ENCODE measurements around the gene TM4SF20. TPM values are rescaled to one million over a fixed set of nuclear protein-coding genes. Genes with fewer than 3 reads are reported as not detected.

Gene TM4SF20
- total and polyA plus RNA-seq, 2 experiments from 2014 or later: not detected

- no peaks in the 10 kb centered on the region for H3K36me3 Mint-ChIP-seq (ENCODE audit: low read depth)
- no peak for DNase-seq (ENCODE audit: low spot score)
- no peak overlapping the region for H3K4me3 Mint-ChIP-seq
- ATAC-seq: no peak; the same call in 2 of the 3 replicates
- H3K4me3 ChIP-seq: no peak overlapping the region
- no peaks in the 10 kb centered on the region for H3K36me3 ChIP-seq (ENCODE audit: insufficient read depth)
- no peaks in the 10 kb centered on the region for H3K9me3 Mint-ChIP-seq
- no peaks in the 10 kb centered on the region for H3K79me2 ChIP-seq (replicated peaks; ENCODE audit: insufficient read depth)
- no peak overlapping the region for H3K27ac ChIP-seq (ENCODE audit: low read depth)
- H3K4me1 Mint-ChIP-seq: peaks cover 10% of the 10 kb centered on the region
- H3K27ac Mint-ChIP-seq: no peak overlapping the region
- H3F3A ChIP-seq (replicated peaks; ENCODE audit: low read depth): no peaks in the 10 kb centered on the region
- no peaks in the 10 kb centered on the region for H3K27me3 ChIP-seq (ENCODE audit: insufficient read depth)
- peaks cover 8% of the 10 kb centered on the region for H3K4me1 ChIP-seq (ENCODE audit: insufficient read depth)
- H3K9me2 ChIP-seq (ENCODE audit: insufficient read depth): 0 out of 2 replicates have a peak, but pooled peaks cover 3% of the 10 kb centered on the region
- H3K27me3 Mint-ChIP-seq (ENCODE audit: insufficient read depth, low read depth, poor library complexity): peaks cover 6% of the 10 kb centered on the region
- TF ChIP-seq POLR2AphosphoS5 (IDR thresholded peaks at IDR 0.05; ENCODE audit: low read depth) (no peak), ZNF331 (CRISPR knock-in tag; IDR thresholded peaks at IDR 0.05; ENCODE audit: low read depth) (no peak), ZNF462 (CRISPR knock-in tag; IDR thresholded peaks at IDR 0.05) (no peak), EZH2 (IDR thresholded peaks at IDR 0.05; ENCODE audit: low read depth, unreplicated experiment) (no peak)
- no peak overlapping the region for H3K4me2 ChIP-seq
- no peaks in the 10 kb centered on the region for H4K20me1 ChIP-seq (replicated peaks; ENCODE audit: insufficient read depth)
- no peak overlapping the region for H2AFZ ChIP-seq
Measured at GRCh38 chr2:227394401-227394800, 15.3 kb upstream of the TM4SF20 start.

- Histone ChIP-seq H3F3A (replicated peaks; ENCODE audit: low read depth) (no peaks in the 10 kb centered on the region), H3K4me1 (ENCODE audit: insufficient read depth) (peaks cover 8% of the 10 kb centered on the region), H3K4me2 (no peak overlapping the region), H3K36me3 (ENCODE audit: insufficient read depth) (no peaks in the 10 kb centered on the region), H3K4me3 (no peak overlapping the region), H3K27me3 (ENCODE audit: insufficient read depth) (no peaks in the 10 kb centered on the region), H4K20me1 (replicated peaks; ENCODE audit: insufficient read depth) (no peaks in the 10 kb centered on the region), H2AFZ (peak overlapping the region; percentile 80), H3K79me2 (replicated peaks; ENCODE audit: insufficient read depth) (no peaks in the 10 kb centered on the region), H3K9me2 (ENCODE audit: insufficient read depth) (0 out of 2 replicates have a peak, but pooled peaks cover 3% of the 10 kb centered on the region), H3K27ac (ENCODE audit: low read depth) (no peak overlapping the region)
- ATAC-seq (peak; percentile 39; the same call in 1 of the 3 replicates), DNase-seq (ENCODE audit: low spot score) (no peak)
- no peak overlapping the region for H3K27ac Mint-ChIP-seq
- no peaks in the 10 kb centered on the region for H3K36me3 Mint-ChIP-seq (ENCODE audit: low read depth)
- H3K27me3 Mint-ChIP-seq (ENCODE audit: insufficient read depth, low read depth, poor library complexity): peaks cover 4% of the 10 kb centered on the region
- no peak for TF ChIP-seq POLR2AphosphoS5 (IDR thresholded peaks at IDR 0.05; ENCODE audit: low read depth)
- no peaks in the 10 kb centered on the region for H3K9me3 Mint-ChIP-seq
- peaks cover 10% of the 10 kb centered on the region for H3K4me1 Mint-ChIP-seq
- H3K4me3 Mint-ChIP-seq: no peak overlapping the region
Measured at GRCh38 chr2:227390468-227391256, 11.6 kb upstream of the TM4SF20 start.
